Ishikawa (cell line): ENCODE data around the gene PSRC1.

Source experiments
- CEBPB ChIP-seq: IDR thresholded peaks from 2 replicates; pipeline ENCODE4 v1.6.1; 2012
- CREB1 ChIP-seq: IDR thresholded peaks from 2 replicates; pipeline ENCODE4 v1.6.1; 2012; ENCODE audit warnings: low read depth
- EGR1 ChIP-seq: IDR thresholded peaks from 2 replicates; pipeline ENCODE4 v1.6.1; 2012
- EP300 ChIP-seq: IDR thresholded peaks from 2 replicates; pipeline ENCODE4 v1.6.1; 2012; ENCODE audit warnings: borderline replicate concordance
- FOXM1 ChIP-seq: IDR thresholded peaks from 2 replicates; pipeline ENCODE4 v1.6.1; 2012; ENCODE audit warnings: low read depth, borderline replicate concordance
- NFIC ChIP-seq: IDR thresholded peaks from 2 replicates; pipeline ENCODE4 v1.6.1; 2012
- RAD21 ChIP-seq: IDR thresholded peaks from 2 replicates; pipeline ENCODE4 v1.6.1; 2012; ENCODE audit warnings: low read depth
- REST ChIP-seq: IDR thresholded peaks from 2 replicates; pipeline ENCODE4 v1.6.1; 2012; ENCODE audit warnings: low read depth, mild to moderate bottlenecking
- TAF1 ChIP-seq: IDR thresholded peaks from 2 replicates; pipeline ENCODE4 v1.6.1; 2012; ENCODE audit warnings: low read depth, mild to moderate bottlenecking
- TCF12 ChIP-seq: IDR thresholded peaks from 2 replicates; pipeline ENCODE4 v1.6.1; 2012; ENCODE audit warnings: low read depth
- TEAD4 ChIP-seq: IDR thresholded peaks from 2 replicates; pipeline ENCODE4 v1.6.1; 2012
- USF1 ChIP-seq: IDR thresholded peaks from 2 replicates; pipeline ENCODE4 v1.6.1; 2012
- YY1 ChIP-seq: IDR thresholded peaks from 2 replicates; pipeline ENCODE4 v1.6.1; 2012; ENCODE audit warnings: low read depth
- ZBTB7A ChIP-seq: IDR thresholded peaks from 2 replicates; pipeline ENCODE4 v1.6.1; 2012; ENCODE audit warnings: low read depth
- TF ChIP-seq, protein P1 (sequence below): IDR thresholded peaks from 2 replicates; pipeline ENCODE4 v1.6.1; 2012

The PSRC1 gene

DNA sequence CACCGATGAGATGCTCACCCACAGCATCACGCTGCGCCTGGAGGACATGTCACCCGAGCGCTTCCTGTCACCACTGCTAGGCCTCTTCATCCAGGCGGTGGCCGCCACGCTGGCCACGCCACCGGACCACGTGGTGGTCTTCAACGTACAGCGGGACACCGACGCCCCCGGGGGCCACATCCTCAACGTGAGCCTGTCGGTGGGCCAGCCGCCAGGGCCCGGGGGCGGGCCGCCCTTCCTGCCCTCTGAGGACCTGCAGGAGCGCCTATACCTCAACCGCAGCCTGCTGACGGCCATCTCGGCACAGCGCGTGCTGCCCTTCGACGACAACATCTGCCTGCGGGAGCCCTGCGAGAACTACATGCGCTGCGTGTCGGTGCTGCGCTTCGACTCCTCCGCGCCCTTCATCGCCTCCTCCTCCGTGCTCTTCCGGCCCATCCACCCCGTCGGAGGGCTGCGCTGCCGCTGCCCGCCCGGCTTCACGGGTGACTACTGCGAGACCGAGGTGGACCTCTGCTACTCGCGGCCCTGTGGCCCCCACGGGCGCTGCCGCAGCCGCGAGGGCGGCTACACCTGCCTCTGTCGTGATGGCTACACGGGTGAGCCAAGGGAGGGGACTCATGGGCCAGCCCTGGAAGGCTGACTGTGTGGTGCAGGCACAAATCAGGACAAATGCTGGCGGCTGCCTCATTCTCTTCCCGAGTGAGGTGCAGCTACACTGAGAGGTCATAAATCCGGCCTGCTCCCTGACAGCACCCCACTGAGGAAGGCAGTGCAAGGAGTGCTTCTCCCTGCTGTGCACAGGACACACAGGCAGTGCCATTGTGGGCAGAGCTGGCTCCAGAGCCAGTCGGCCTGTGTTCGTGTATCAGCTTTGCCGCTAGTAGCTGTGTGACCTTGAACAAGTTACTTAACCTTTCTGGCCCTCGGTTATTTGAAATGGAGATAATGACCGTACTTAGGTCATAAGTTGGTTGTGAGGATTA is 24.2 kb downstream of the PSRC1 start:
- TF ChIP-seq TEAD4 (peak; percentile 73), YY1 (peak; percentile 53; the same call in 1 of the 2 replicates), NFIC (peak; percentile 78), TAF1 (no peak), CREB1 (no peak), EP300 (peak; percentile 75), ZBTB7A (no peak), CEBPB (no peak), EGR1 (no peak), RAD21 (peak; percentile 10; the same call in 1 of the 2 replicates), REST (no peak), TCF12 (peak; percentile 79), USF1 (0 out of 2 replicates have a peak, but pooled peaks have one; percentile 16), FOXM1 (no peak)
- TF ChIP-seq, protein P1, sequence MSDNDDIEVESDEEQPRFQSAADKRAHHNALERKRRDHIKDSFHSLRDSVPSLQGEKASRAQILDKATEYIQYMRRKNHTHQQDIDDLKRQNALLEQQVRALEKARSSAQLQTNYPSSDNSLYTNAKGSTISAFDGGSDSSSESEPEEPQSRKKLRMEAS, result peak; percentile 60

GRCh38 chr1:109257682-109258421 is 25.1 kb downstream of the PSRC1 start:
- TF ChIP-seq CREB1 (no peak), TCF12 (no peak), RAD21 (no peak), TEAD4 (no peak), USF1 (no peak), FOXM1 (no peak), CEBPB (no peak), REST (no peak), YY1 (no peak), EP300 (no peak), ZBTB7A (no peak), TAF1 (no peak), NFIC (no peak), EGR1 (no peak)
- TF ChIP-seq, protein P1, result no peak

GRCh38 chr1:109256971-109257681 is 25.8 kb downstream of the PSRC1 start:
- TF ChIP-seq NFIC, result no peak
- no peak for TF ChIP-seq RAD21
- peak; percentile 69 for TF ChIP-seq EGR1

GRCh38 chr1:109256085-109256484 is 26.9 kb downstream of the PSRC1 start:
- TF ChIP-seq REST, result no peak
- no peak for TF ChIP-seq NFIC
- no peak for TF ChIP-seq USF1
